Astrocyte (in vitro differentiated cells and primary cell): ENCODE data around the gene TEAD4. TPM values are rescaled to one million over a fixed set of nuclear protein-coding genes. Genes with fewer than 3 reads are reported as not detected.
A peak's percentile ranks its signal among the peaks of the same experiment; 100 is the strongest.

Experiments used
- DNase-seq: peaks from one replicate; pipeline ENCODE4 v3.0.0-alpha.2; 2010; ENCODE audit warnings: low read depth
- FAIRE-seq: peaks from 2 replicates; lab custom pipeline; 2011; peaks lifted over from hg19 to GRCh38; lab: Jason Lieb, UNC
- H2AFZ ChIP-seq: 2 replicates; pipeline ENCODE4 v1.6.0; 2012; ENCODE audit warnings: low read depth, low read length, inconsistent platforms
- H3K27ac ChIP-seq: 2 replicates; pipeline ENCODE4 v1.5.1; 2011; ENCODE audit warnings: low read depth, low read length, inconsistent platforms
- H3K27me3 ChIP-seq: 2 replicates; pipeline ENCODE4 v1.6.0; 2011; ENCODE audit warnings: low read length, inconsistent platforms; ENCODE audit not compliant: insufficient read depth
- H3K36me3 ChIP-seq: 2 replicates; pipeline ENCODE4 v1.5.1; 2011; ENCODE audit warnings: low read length, inconsistent platforms; ENCODE audit not compliant: insufficient read depth
- H3K4me1 ChIP-seq: 2 replicates; pipeline ENCODE4 v1.5.1; 2011; ENCODE audit warnings: low read length, inconsistent platforms; ENCODE audit not compliant: insufficient read depth
- H3K4me2 ChIP-seq: 2 replicates; pipeline ENCODE4 v1.6.0; 2012; ENCODE audit warnings: low read length, inconsistent platforms
- H3K4me3 ChIP-seq: 2 replicates; pipeline ENCODE4 v1.5.1; 2011; ENCODE audit warnings: low read depth, mild to moderate bottlenecking, low read length, inconsistent platforms; ENCODE audit not compliant: insufficient read depth
- H3K79me2 ChIP-seq: 2 replicates; pipeline ENCODE4 v1.6.0; 2012; ENCODE audit warnings: mild to moderate bottlenecking, low read length, inconsistent platforms; ENCODE audit not compliant: insufficient read depth
- H3K9ac ChIP-seq: 2 replicates; pipeline ENCODE4 v1.6.0; 2012; ENCODE audit warnings: mild to moderate bottlenecking, low read length, inconsistent platforms
- H3K9me3 ChIP-seq: 2 replicates; pipeline ENCODE4 v1.5.1; 2012; ENCODE audit warnings: low read depth, mild to moderate bottlenecking, low read length, inconsistent platforms; ENCODE audit not compliant: insufficient read depth
- H4K20me1 ChIP-seq: 2 replicates; pipeline ENCODE4 v1.6.0; 2012; ENCODE audit warnings: low read length, inconsistent platforms; ENCODE audit not compliant: insufficient read depth
- H3K27ac Mint-ChIP-seq: one replicate; pipeline ENCODE4 v1.8.0; 2021; ENCODE audit warnings: mild to moderate bottlenecking, mixed read lengths; ENCODE audit not compliant: unreplicated experiment
- H3K27me3 Mint-ChIP-seq: one replicate; pipeline ENCODE4 v1.8.0; 2021; ENCODE audit warnings: low read depth, mixed read lengths; ENCODE audit not compliant: unreplicated experiment
- H3K36me3 Mint-ChIP-seq: one replicate; pipeline ENCODE4 v1.8.0; 2021; ENCODE audit warnings: low read depth, mixed read lengths; ENCODE audit not compliant: unreplicated experiment
- H3K4me1 Mint-ChIP-seq: one replicate; pipeline ENCODE4 v1.8.0; 2021; ENCODE audit warnings: low read depth, mixed read lengths; ENCODE audit not compliant: unreplicated experiment
- H3K4me3 Mint-ChIP-seq: one replicate; pipeline ENCODE4 v1.8.0; 2021; ENCODE audit warnings: mild to moderate bottlenecking, moderate library complexity, mixed read lengths; ENCODE audit not compliant: unreplicated experiment
- H3K9me3 Mint-ChIP-seq: one replicate; pipeline ENCODE4 v1.8.0; 2021; ENCODE audit warnings: mild to moderate bottlenecking, mixed read lengths; ENCODE audit not compliant: unreplicated experiment
- EZH2 ChIP-seq: IDR thresholded peaks from 2 replicates; pipeline ENCODE4 v1.6.1; 2012; ENCODE audit warnings: mild to moderate bottlenecking, low read length, inconsistent platforms; ENCODE audit not compliant: insufficient read depth
- total RNA-seq: library from RNA; stranded (reverse); gene quantifications from 2 replicates; pipeline ENCODE4 v1.2.1, GENCODE V29; 2021
- TF ChIP-seq, protein P1 (sequence below): IDR thresholded peaks from 2 replicates; pipeline ENCODE4 v1.5.1; 2011; ENCODE audit warnings: low read depth, mild to moderate bottlenecking, inconsistent platforms, low read length, moderate library complexity; ENCODE audit not compliant: insufficient read depth

TEAD4 gene
- total RNA-seq, 1 donor from 2014 or later = 19.1 TPM

DNA sequence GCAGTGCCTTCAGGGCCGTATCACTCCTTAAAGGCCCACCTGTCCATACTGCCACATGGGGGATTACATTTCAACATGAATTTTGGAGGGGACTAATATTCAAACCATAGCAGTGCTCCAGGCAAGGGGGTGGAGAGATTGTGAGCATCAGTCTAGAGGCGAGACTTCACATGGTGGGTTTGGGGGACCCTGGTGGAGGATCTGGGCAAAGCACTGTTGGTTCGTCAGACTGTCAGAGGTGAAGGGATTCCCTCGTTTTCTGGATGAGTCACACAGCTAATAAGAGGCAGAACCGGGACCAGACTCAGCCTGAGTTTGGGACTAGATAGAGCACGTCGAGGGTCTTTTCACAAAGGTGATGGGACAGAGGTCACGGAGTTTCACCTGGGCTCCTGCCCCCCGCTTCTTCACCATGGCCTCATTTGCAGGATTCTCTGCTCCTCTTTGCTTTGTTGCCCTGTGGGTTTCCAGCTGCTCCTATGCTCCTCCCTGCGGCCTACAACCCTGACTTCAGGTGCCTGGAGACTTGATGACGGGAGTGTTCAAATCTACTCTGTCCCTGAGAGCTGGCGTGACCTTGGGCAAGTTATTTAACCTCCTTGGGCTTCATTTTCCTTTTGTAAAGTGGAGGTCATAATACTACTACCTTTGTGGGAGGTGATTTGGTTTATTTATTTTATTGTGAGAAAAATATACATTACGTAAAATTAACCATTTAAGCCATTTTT, 41.5 kb downstream of the TEAD4 start:
- Histone ChIP-seq H2AFZ (no peak overlapping the region), H3K9me3 (no peaks in the 10 kb centered on the region), H3K79me2 (peaks cover 35% of the 10 kb centered on the region), H3K4me2 (no peak overlapping the region), H3K36me3 (no peaks in the 10 kb centered on the region), H3K27me3 (no peaks in the 10 kb centered on the region), H3K4me3 (no peak overlapping the region), H3K27ac (no peak overlapping the region), H3K4me1 (peaks cover 36% of the 10 kb centered on the region), H3K9ac (no peak overlapping the region), H4K20me1 (peaks cover 13% of the 10 kb centered on the region)
- TF ChIP-seq EZH2 = no peak
- TF ChIP-seq, protein P1, sequence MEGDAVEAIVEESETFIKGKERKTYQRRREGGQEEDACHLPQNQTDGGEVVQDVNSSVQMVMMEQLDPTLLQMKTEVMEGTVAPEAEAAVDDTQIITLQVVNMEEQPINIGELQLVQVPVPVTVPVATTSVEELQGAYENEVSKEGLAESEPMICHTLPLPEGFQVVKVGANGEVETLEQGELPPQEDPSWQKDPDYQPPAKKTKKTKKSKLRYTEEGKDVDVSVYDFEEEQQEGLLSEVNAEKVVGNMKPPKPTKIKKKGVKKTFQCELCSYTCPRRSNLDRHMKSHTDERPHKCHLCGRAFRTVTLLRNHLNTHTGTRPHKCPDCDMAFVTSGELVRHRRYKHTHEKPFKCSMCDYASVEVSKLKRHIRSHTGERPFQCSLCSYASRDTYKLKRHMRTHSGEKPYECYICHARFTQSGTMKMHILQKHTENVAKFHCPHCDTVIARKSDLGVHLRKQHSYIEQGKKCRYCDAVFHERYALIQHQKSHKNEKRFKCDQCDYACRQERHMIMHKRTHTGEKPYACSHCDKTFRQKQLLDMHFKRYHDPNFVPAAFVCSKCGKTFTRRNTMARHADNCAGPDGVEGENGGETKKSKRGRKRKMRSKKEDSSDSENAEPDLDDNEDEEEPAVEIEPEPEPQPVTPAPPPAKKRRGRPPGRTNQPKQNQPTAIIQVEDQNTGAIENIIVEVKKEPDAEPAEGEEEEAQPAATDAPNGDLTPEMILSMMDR = peak; percentile 18
- no peaks in the 10 kb centered on the region for H3K9me3 Mint-ChIP-seq
- FAIRE-seq (no peak), DNase-seq (no peak)
- H3K36me3 Mint-ChIP-seq = peaks cover 9% of the 10 kb centered on the region
- no peaks in the 10 kb centered on the region for H3K27me3 Mint-ChIP-seq
- no peak overlapping the region for H3K27ac Mint-ChIP-seq
- H3K4me1 Mint-ChIP-seq = peaks cover 16% of the 10 kb centered on the region
- H3K4me3 Mint-ChIP-seq = no peak overlapping the region

DNA sequence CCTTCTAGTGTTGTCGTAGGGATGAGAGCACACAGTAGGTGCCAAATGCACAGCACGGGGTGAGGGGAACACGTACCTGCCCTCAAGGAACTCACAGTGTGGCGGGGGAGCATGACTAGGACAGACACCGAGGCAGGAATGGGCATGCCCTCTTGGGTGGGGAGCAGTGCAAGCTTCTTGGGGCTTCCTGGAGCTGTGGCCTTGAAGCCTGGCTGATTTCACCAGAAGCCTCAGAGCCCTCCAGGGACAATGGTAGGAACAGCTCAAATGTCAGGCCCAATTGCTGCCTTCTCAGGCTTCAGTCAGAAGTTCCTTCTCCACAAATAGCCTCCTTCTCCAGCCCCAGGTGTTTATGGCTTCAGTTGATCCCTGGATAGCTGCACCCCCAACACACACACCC, 43.4 kb downstream of the TEAD4 start:
- Histone ChIP-seq H4K20me1 (peaks cover 13% of the 10 kb centered on the region), H3K27ac (no peak overlapping the region), H3K9ac (no peak overlapping the region), H3K4me3 (no peak overlapping the region), H3K4me2 (no peak overlapping the region), H3K27me3 (no peaks in the 10 kb centered on the region), H2AFZ (no peak overlapping the region), H3K9me3 (no peaks in the 10 kb centered on the region), H3K79me2 (peaks cover 40% of the 10 kb centered on the region), H3K36me3 (no peaks in the 10 kb centered on the region), H3K4me1 (peaks cover 40% of the 10 kb centered on the region)
- H3K4me1 Mint-ChIP-seq = peaks cover 16% of the 10 kb centered on the region
- FAIRE-seq (no peak), DNase-seq (no peak)
- peaks cover 9% of the 10 kb centered on the region for H3K36me3 Mint-ChIP-seq
- H3K27ac Mint-ChIP-seq = no peak overlapping the region
- H3K9me3 Mint-ChIP-seq = no peaks in the 10 kb centered on the region
- H3K27me3 Mint-ChIP-seq = no peaks in the 10 kb centered on the region
- no peak overlapping the region for H3K4me3 Mint-ChIP-seq
- TF ChIP-seq EZH2 = no peak
- TF ChIP-seq, protein P1 = no peak

DNA sequence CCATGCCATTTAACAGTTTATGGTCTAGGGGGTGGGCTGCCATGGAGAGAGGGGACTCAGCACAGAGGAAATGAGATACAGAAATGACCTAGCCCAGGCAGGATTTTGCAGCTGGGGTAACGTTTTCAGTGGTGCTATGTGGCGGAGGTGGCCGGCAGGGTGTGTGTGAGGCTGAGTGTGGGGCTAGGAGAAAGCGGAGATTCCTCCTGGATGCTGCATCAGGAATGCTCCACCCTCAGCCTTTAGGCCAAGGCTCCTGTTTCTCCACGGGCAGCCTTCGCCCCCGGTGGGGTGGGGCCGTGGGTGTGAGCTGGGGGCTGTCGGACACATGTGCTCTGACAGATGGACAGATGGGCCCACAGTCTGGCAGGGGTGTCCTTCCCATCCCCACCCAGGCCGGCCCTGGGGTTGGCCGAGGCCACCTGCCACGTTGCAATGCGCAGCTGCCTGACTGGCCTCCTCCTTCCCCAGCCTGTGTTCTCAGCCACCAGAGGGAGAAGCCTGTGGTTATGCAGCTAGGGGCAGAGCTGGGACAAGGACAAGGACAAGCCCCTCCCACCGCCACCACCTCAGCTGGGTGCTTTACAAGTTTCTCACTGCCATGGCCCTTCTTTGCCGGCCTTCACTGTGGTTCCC, 44.3 kb downstream of the TEAD4 start:
- FAIRE-seq = no peak
- Histone ChIP-seq H3K9ac (peak overlapping the region; percentile 46), H3K4me2 (no peak overlapping the region)

More for the DNA sequence above, 44.3 kb downstream of the TEAD4 start:
- H3K36me3 Mint-ChIP-seq = peaks cover 9% of the 10 kb centered on the region
- Histone ChIP-seq H2AFZ (no peak overlapping the region), H3K79me2 (peaks cover 45% of the 10 kb centered on the region), H3K27ac (no peak overlapping the region), H4K20me1 (peaks cover 12% of the 10 kb centered on the region), H3K27me3 (no peaks in the 10 kb centered on the region), H3K36me3 (no peaks in the 10 kb centered on the region), H3K4me3 (no peak overlapping the region), H3K4me1 (peaks cover 36% of the 10 kb centered on the region), H3K9me3 (no peaks in the 10 kb centered on the region)
- TF ChIP-seq, protein P1 = no peak
- TF ChIP-seq EZH2 = no peak
- H3K27me3 Mint-ChIP-seq = no peaks in the 10 kb centered on the region
- H3K4me1 Mint-ChIP-seq = peaks cover 14% of the 10 kb centered on the region
- no peak overlapping the region for H3K27ac Mint-ChIP-seq
- H3K4me3 Mint-ChIP-seq = no peak overlapping the region
- DNase-seq = no peak
- no peaks in the 10 kb centered on the region for H3K9me3 Mint-ChIP-seq
